Cardiac muscle cell (in vitro differentiated cells and primary cell): ENCODE results near the gene HAPLN3. TPM values are rescaled to one million over a fixed set of nuclear protein-coding genes. Genes with fewer than 3 reads are reported as not detected.

Experiments
- DNase-seq, 2 donors: peaks; one replicate each; pipeline versions ENCODE4 v3.0.0 to v3.0.0-alpha.2; 2010 to 2017; ENCODE audit warnings: low read depth in 1 of 2, low spot score in 1 of 2
- H3K27ac ChIP-seq: fragments of 200-600 bp; sonication (generic); 2 replicates; pipeline ENCODE4 v1.5.1; 2016
- H3K27me3 ChIP-seq: fragments of 200-600 bp; sonication (generic); 2 replicates; pipeline ENCODE4 v1.6.0; 2016; ENCODE audit warnings: control low read depth
- H3K36me3 ChIP-seq: fragments of 200-600 bp; sonication (generic); 2 replicates; pipeline ENCODE4 v1.5.1; 2016; ENCODE audit warnings: control low read depth
- H3K4me1 ChIP-seq: fragments of 200-600 bp; sonication (generic); 2 replicates; pipeline ENCODE4 v1.8.1; 2017; ENCODE audit warnings: low read depth, mild to moderate bottlenecking, mixed run types
- H3K4me3 ChIP-seq: fragments of 200-600 bp; sonication (generic); 2 replicates; pipeline ENCODE4 v1.5.1; 2016; ENCODE audit warnings: mild to moderate bottlenecking
- H3K9me3 ChIP-seq: fragments of 200-600 bp; sonication (generic); 2 replicates; pipeline ENCODE4 v1.5.1; 2017; ENCODE audit warnings: low read depth, mild to moderate bottlenecking, control low read depth
- polyA plus RNA-seq: library from polyadenylated mRNA; unstranded; fragments of >200 nt; fragmentation: Nextera tagmentation; extraction: Ambion mirVana; gene quantifications from 2 replicates; pipeline ENCODE4 v1.2.1, GENCODE V29; 2016
- total RNA-seq: library from RNA; depleted of rRNA; stranded (reverse); fragments of >200 nt; gene quantifications from 2 replicates; pipeline ENCODE4 v1.2.3, GENCODE V29; 2016
- TF ChIP-seq, protein P1 (sequence below): IDR thresholded peaks from 2 replicates; pipeline ENCODE4 v1.5.1; 2012; ENCODE audit warnings: low read depth, mild to moderate bottlenecking, low read length

Gene HAPLN3
- total and polyA plus RNA-seq, 2 experiments from 2014 or later, result 6.8 to 21.7 TPM

DNA sequence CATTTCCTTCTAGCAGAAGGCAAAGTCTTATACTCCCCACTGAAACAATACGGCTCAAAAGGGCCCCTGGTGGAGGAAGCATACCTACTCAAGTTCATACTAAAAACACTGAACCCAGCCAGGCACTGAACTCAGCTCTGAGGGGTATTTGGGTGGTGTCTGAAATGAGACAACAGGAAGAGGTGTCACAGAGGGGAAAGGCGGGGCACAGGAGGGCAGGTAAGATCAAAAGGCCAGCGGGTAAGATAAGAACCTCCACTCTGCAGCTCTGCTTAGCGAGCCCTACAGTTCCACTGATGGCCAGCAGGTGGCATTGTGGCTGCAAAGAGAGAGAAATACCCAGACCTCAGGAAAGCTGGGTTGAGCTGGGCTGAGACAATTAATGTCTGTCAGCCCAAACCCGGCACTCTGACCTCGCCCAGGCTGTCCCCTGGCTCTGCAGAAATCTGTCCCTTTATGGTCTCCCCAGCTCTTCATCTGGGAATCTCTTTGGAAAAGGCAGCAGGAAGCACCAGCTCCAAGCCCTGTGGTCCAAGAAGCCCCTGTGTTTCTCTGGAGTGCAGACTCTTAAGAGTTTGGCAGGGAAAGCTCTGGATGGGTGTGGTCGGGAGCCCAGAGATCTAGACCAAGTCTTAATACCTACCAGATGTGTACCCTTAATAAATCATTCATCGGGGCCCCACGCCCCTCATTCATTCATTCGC, 9.4 kb upstream of the HAPLN3 start:
- DNase-seq, result peak; percentile 81 to 84
- peak overlapping the region; percentile 2 for H3K27ac ChIP-seq
- H3K4me1 ChIP-seq, result peaks cover 4% of the 10 kb centered on the region
- H3K4me3 ChIP-seq, result no peak overlapping the region
- H3K27me3 ChIP-seq, result no peaks in the 10 kb centered on the region
- TF ChIP-seq, protein P1, sequence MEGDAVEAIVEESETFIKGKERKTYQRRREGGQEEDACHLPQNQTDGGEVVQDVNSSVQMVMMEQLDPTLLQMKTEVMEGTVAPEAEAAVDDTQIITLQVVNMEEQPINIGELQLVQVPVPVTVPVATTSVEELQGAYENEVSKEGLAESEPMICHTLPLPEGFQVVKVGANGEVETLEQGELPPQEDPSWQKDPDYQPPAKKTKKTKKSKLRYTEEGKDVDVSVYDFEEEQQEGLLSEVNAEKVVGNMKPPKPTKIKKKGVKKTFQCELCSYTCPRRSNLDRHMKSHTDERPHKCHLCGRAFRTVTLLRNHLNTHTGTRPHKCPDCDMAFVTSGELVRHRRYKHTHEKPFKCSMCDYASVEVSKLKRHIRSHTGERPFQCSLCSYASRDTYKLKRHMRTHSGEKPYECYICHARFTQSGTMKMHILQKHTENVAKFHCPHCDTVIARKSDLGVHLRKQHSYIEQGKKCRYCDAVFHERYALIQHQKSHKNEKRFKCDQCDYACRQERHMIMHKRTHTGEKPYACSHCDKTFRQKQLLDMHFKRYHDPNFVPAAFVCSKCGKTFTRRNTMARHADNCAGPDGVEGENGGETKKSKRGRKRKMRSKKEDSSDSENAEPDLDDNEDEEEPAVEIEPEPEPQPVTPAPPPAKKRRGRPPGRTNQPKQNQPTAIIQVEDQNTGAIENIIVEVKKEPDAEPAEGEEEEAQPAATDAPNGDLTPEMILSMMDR, result peak; percentile 97
- peaks cover 40% of the 10 kb centered on the region for H3K36me3 ChIP-seq
- no peaks in the 10 kb centered on the region for H3K9me3 ChIP-seq

DNA sequence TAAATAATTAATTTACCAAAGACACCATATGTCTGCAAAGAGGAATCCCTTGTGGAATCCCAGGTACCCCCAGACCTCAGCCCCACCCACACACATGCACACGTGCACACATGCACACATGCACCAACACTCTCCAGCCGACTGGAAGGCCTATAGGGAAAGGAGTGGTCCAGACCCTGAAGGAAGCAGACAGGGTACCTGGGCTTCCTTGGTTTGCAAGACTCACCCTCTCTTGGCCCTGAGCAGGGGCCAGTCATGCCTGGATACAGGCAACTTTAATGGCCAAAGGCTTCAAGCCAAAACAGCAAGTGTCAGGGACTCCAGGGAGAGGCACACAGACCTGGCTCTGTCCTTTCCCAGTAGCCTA, 8.9 kb upstream of the HAPLN3 start:
- TF ChIP-seq, protein P1, result no peak
- Histone ChIP-seq H3K9me3 (no peaks in the 10 kb centered on the region), H3K27me3 (no peaks in the 10 kb centered on the region), H3K4me3 (no peak overlapping the region), H3K27ac (no peak overlapping the region), H3K4me1 (peaks cover 4% of the 10 kb centered on the region), H3K36me3 (peaks cover 43% of the 10 kb centered on the region)
- DNase-seq, result no peak

DNA sequence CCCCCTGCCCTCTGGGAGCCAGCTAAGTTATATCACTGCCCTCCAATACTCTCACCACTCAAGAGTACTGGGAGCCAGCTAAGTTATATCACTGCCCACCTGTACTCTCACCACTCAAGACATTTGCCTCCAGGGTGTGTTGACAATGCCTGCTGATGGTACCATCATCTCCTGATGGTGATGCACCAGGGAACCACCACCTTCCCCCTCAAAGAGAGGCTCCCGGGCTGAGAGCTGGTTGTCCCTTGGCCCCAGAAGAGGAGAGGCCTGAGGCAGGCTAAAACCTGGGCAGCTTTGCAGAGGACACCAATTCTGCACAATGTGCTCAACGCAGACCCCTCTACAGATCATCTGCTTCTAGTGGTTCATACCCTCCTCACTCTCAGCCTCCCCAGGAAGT, 7.5 kb upstream of the HAPLN3 start:
- peaks cover 43% of the 10 kb centered on the region for H3K36me3 ChIP-seq
- peaks cover 4% of the 10 kb centered on the region for H3K4me1 ChIP-seq
- TF ChIP-seq, protein P1, result no peak
- no peaks in the 10 kb centered on the region for H3K27me3 ChIP-seq
- H3K4me3 ChIP-seq, result no peak overlapping the region
- no peak overlapping the region for H3K27ac ChIP-seq
- DNase-seq, result no peak
- no peaks in the 10 kb centered on the region for H3K9me3 ChIP-seq

DNA sequence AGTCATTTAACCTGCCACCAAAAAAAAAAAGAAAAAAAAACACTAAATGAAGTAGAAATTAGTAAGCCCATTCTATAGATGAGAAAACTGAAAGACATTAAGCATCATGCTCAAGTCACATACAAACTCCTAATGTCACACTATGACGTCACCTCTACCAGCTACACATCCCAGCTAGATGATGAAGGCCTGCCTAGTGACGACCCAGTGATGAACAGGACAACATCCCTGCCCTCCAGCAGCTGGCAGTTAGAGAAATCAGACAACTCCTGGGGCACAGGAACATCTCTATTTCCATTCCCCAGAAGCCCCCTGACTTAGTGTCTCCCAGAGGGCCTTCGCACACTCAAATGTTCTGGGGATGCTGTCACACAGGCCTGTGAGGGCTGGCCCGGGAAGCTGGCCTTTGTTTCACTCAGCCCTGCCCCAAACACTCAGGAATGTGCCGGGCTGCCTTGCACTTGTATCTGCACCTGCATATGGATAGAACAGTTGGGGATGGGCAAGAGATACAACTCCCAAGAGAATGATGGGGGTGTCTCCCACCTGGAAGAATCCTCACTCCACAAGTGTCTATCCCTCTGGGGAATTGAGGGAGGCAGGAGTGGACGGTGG, 7.0 kb upstream of the HAPLN3 start:
- TF ChIP-seq, protein P1, result no peak
- peaks cover 43% of the 10 kb centered on the region for H3K36me3 ChIP-seq
- no peaks in the 10 kb centered on the region for H3K27me3 ChIP-seq
- H3K9me3 ChIP-seq, result no peaks in the 10 kb centered on the region
- H3K4me1 ChIP-seq, result peaks cover 8% of the 10 kb centered on the region
- no peak overlapping the region for H3K27ac ChIP-seq
- no peak overlapping the region for H3K4me3 ChIP-seq
- DNase-seq, result no peak

DNA sequence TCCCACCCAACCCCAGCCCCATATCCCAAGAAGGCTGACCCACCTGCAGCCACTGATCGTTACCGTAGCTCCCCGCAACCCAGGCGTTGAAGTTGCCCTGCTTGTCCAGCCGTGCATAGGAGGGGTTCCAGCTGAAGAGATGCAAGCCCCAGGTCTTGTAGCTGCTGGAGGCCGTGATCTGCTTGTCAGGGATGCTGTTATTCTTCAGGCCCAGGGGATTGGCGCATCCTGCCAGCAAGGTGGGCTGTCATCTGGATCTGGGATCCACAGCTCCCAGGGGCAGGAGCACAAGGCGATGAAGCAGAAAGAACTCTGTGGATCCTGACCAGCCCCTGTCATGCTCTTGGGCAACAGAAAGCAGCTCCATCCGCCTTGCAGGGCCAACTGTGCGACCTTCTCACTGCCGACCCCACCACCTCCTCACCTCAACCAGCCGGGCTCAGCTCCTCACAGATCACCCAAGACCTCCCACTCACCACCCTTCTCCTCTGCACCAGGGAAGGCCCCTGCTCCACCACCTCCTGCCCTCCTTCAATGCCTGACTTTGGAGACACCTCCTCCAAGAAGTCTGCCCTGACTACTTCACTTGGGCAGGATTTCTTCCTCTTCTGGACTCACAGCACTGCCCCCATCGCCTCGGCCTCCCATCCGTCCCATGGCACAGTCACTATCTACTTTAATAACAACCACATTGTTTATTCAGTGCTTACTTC, 6.3 kb upstream of the HAPLN3 start:
- peaks cover 13% of the 10 kb centered on the region for H3K4me1 ChIP-seq
- no peak overlapping the region for H3K27ac ChIP-seq
- TF ChIP-seq, protein P1, result no peak
- no peaks in the 10 kb centered on the region for H3K27me3 ChIP-seq
- no peaks in the 10 kb centered on the region for H3K9me3 ChIP-seq
- no peak overlapping the region for H3K4me3 ChIP-seq
- peaks cover 42% of the 10 kb centered on the region for H3K36me3 ChIP-seq
- DNase-seq, result no peak
